Keratinocyte (primary cell): ENCODE results near the gene ITGA6. TPM values are rescaled to one million over a fixed set of nuclear protein-coding genes. Genes with fewer than 3 reads are reported as not detected.

Experiments used
- DNase-seq: peaks from one replicate; pipeline ENCODE4 v3.0.0-alpha.2; 2011; ENCODE audit warnings: low read depth, missing footprints, low spot score
- FAIRE-seq: peaks from 2 replicates; lab custom pipeline; 2011; peaks lifted over from hg19 to GRCh38; lab: Jason Lieb, UNC
- H2AFZ ChIP-seq: 2 replicates; pipeline ENCODE4 v1.6.0; 2012; ENCODE audit warnings: low read length, control low read depth, inconsistent platforms; ENCODE audit not compliant: control insufficient read depth
- H3K27ac ChIP-seq: 2 replicates; pipeline ENCODE4 v1.5.1; 2011; ENCODE audit warnings: low read length; ENCODE audit not compliant: control insufficient read depth, insufficient read depth
- H3K27me3 ChIP-seq: 3 replicates; pipeline ENCODE4 v1.6.0; 2011; ENCODE audit warnings: low read length; ENCODE audit not compliant: control insufficient read depth, insufficient read depth; ENCODE audit errors: extremely low read depth
- H3K36me3 ChIP-seq, 2 experiments: 2 replicates in 1 of 2; 3 replicates in 1 of 2; pipeline ENCODE4 v1.5.1; 2011; ENCODE audit warnings: low read length in 2 of 2, mild to moderate bottlenecking in 1 of 2; ENCODE audit not compliant: control insufficient read depth in 2 of 2, insufficient read depth in 2 of 2; ENCODE audit errors: extremely low read depth in 1 of 2
- H3K4me1 ChIP-seq: 3 replicates; pipeline ENCODE4 v1.5.1; 2011; ENCODE audit warnings: low read length; ENCODE audit not compliant: control insufficient read depth, insufficient read depth; ENCODE audit errors: extremely low read depth
- H3K4me2 ChIP-seq: 3 replicates; pipeline ENCODE4 v1.6.0; 2011; ENCODE audit warnings: low read depth, low read length; ENCODE audit not compliant: control insufficient read depth, insufficient read depth; ENCODE audit errors: extremely low read depth
- H3K4me3 ChIP-seq, 3 experiments: fragments of 200-600 bp in 1 of 3; sonication (generic) in 1 of 3; 2 replicates in 2 of 3; 3 replicates in 1 of 3; pipeline ENCODE4 v1.5.1; 2011 to 2016; ENCODE audit warnings: low read length in 3 of 3, mild to moderate bottlenecking in 3 of 3, control low read depth in 2 of 3, inconsistent platforms in 1 of 3, low read depth in 1 of 3, mixed read lengths in 1 of 3, mixed run types in 1 of 3, moderate library complexity in 1 of 3; ENCODE audit not compliant: control insufficient read depth in 2 of 3, insufficient read depth in 2 of 3; ENCODE audit errors: extremely low read depth in 1 of 3
- H3K79me2 ChIP-seq: 2 replicates; pipeline ENCODE4 v1.6.0; 2012; ENCODE audit warnings: low read length; ENCODE audit not compliant: control insufficient read depth, insufficient read depth
- H3K9ac ChIP-seq: 3 replicates; pipeline ENCODE4 v1.6.0; 2011; ENCODE audit warnings: low read length; ENCODE audit not compliant: control insufficient read depth, insufficient read depth; ENCODE audit errors: extremely low read depth
- H3K9me1 ChIP-seq: 3 replicates; pipeline ENCODE4 v1.6.0; 2011; ENCODE audit warnings: low read length; ENCODE audit not compliant: control insufficient read depth, insufficient read depth; ENCODE audit errors: extremely low read depth
- H3K9me3 ChIP-seq: 2 replicates; pipeline ENCODE4 v1.5.1; 2012; ENCODE audit warnings: low read depth, low read length; ENCODE audit not compliant: control insufficient read depth
- H4K20me1 ChIP-seq: 3 replicates; pipeline ENCODE4 v1.6.0; 2011; ENCODE audit warnings: low read length; ENCODE audit not compliant: control insufficient read depth, insufficient read depth; ENCODE audit errors: extremely low read depth
- EZH2 ChIP-seq: IDR thresholded peaks from one replicate; pipeline ENCODE4 v1.6.1; 2012; ENCODE audit warnings: inconsistent platforms, mild to moderate bottlenecking, low read length, moderate library complexity
- dilution Hi-C: fragments of 300-500 bp; cut with MboI; formaldehyde crosslinking; loops from one replicate; pipeline ENCODE4 v1.7.0; 2020; ENCODE audit warnings: low sequenced_read_pairs; ENCODE audit not compliant: extremely low pct_ligation_motif_present
- polyA plus RNA-seq, 5 experiments: library from polyadenylated mRNA; depleted of rRNA in 3 of 5; stranded (reverse) in 3 of 5; stranded (forward) in 1 of 5; unstranded in 1 of 5; fragments of >200 nt; gene quantifications; 1 replicate in 1 of 5; 2 replicates in 3 of 5; 3 replicates in 1 of 5; pipeline versions ENCODE4 v1.2.1 to v1.2.3, GENCODE V29; 2011 to 2012; ENCODE audit warnings: missing spikeins in 2 of 5, low read depth in 1 of 5, low replicate concordance in 1 of 5
- TF ChIP-seq, protein P1 (sequence below), 3 experiments: IDR thresholded peaks in 1 of 3; conservative IDR thresholded peaks in 1 of 3; optimal IDR thresholded peaks in 1 of 3; 2 replicates in 2 of 3; 3 replicates in 1 of 3; pipeline versions ENCODE3 to v1.5.1; 2011; ENCODE audit warnings: low read length in 3 of 3, mild to moderate bottlenecking in 3 of 3, moderate library complexity in 2 of 3, control low read depth in 1 of 3, inconsistent platforms in 1 of 3; ENCODE audit not compliant: insufficient read depth in 2 of 3; ENCODE audit errors: extremely low read depth in 1 of 3

Gene ITGA6
- polyA plus RNA-seq, 1 donor (not counting 4 experiments of a cell fraction or from before 2014, with no cell fraction given), result 441 TPM

DNA sequence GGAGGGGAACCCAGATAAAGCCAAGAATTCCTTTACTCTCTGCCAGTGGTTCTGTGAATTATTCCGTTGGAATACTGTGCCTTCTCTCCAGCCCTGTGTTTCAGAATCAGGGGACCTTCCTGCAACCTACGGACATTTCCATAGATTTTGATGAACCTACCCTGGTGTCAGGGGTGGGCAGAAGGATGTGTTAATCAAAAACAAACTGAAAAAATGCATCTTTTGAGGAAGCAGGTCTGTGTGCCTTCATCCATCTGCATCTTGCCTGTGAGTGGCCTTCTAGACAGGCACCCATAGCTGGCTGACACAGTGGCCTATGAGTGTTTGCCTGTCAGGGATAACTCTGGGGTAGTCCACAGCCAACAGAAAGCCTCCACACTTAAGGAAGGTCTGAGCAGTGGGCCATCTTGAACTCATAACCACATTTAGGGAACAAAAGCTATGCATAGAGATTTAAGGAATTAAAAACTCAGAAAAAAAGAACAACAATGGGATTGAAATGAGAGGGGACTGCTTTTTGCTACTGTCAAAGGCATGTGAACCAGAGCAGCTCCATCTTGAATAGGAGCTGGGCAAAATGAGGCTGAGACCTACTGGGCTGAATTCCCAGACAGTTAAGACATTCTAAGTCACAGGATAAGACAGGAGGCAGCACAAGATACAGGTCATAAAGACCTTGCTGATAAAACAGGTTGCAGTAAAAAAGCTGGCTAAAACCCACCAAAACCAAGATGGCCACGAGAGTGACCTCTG is 45.9 kb upstream of the ITGA6 start:
- Histone ChIP-seq H3K9me3 (peaks cover 2% of the 10 kb centered on the region), H4K20me1 (no peaks in the 10 kb centered on the region), H3K4me1 (no peaks in the 10 kb centered on the region), H3K79me2 (no peaks in the 10 kb centered on the region), H3K4me2 (no peak overlapping the region), H3K27me3 (no peaks in the 10 kb centered on the region), H3K9ac (no peak overlapping the region), H3K9me1 (no peaks in the 10 kb centered on the region), H2AFZ (no peak overlapping the region), H3K36me3 (no peaks in the 10 kb centered on the region), H3K4me3 (no peak overlapping the region), H3K27ac (no peak overlapping the region)
- FAIRE-seq (no peak), DNase-seq (no peak)
- dilution Hi-C loops, result no loop called here
- TF ChIP-seq, protein P1, sequence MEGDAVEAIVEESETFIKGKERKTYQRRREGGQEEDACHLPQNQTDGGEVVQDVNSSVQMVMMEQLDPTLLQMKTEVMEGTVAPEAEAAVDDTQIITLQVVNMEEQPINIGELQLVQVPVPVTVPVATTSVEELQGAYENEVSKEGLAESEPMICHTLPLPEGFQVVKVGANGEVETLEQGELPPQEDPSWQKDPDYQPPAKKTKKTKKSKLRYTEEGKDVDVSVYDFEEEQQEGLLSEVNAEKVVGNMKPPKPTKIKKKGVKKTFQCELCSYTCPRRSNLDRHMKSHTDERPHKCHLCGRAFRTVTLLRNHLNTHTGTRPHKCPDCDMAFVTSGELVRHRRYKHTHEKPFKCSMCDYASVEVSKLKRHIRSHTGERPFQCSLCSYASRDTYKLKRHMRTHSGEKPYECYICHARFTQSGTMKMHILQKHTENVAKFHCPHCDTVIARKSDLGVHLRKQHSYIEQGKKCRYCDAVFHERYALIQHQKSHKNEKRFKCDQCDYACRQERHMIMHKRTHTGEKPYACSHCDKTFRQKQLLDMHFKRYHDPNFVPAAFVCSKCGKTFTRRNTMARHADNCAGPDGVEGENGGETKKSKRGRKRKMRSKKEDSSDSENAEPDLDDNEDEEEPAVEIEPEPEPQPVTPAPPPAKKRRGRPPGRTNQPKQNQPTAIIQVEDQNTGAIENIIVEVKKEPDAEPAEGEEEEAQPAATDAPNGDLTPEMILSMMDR (optimal IDR thresholded peaks at IDR 0.05 in 1 of 3, IDR thresholded peaks at IDR 0.05 in 1 of 3, conservative IDR thresholded peaks at IDR 0.05 in 1 of 3; ENCODE audit: extremely low read depth in 1 of 3, insufficient read depth in 2 of 3, low read length in 3 of 3), result no peak
- TF ChIP-seq EZH2, result no peak

DNA sequence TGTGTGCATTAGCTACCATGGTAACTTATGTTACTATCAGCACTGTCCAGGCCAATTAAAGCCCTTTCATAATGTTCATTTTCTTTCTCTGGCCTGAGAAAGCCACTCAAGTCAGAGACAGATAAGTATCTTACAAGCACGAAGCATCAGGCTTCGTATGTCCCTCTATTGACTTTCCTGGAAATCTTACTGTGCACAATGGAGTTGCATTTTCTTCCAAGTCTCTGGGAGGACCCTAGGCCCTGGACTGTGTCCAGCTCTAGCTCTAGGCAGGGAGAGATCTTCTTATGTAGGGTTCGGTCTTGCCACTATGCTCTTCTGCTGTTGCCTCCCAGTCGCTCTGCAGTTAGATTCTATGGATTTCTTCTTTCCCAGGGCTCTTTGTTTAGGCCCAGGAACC is 40.0 kb upstream of the ITGA6 start:
- no peak overlapping the region for H2AFZ ChIP-seq
- no peaks in the 10 kb centered on the region for H3K27me3 ChIP-seq
- H3K79me2 ChIP-seq, result no peaks in the 10 kb centered on the region
- no peaks in the 10 kb centered on the region for H4K20me1 ChIP-seq
- H3K4me3 ChIP-seq, result no peak overlapping the region
- no peak for DNase-seq
- FAIRE-seq, result no peak
- H3K9me3 ChIP-seq, result no peaks in the 10 kb centered on the region
- H3K9me1 ChIP-seq, result no peaks in the 10 kb centered on the region
- H3K27ac ChIP-seq, result no peak overlapping the region
- H3K4me2 ChIP-seq, result no peak overlapping the region
- H3K9ac ChIP-seq, result no peak overlapping the region
- no peaks in the 10 kb centered on the region for H3K36me3 ChIP-seq
- no peak for TF ChIP-seq EZH2
- TF ChIP-seq, protein P1 (optimal IDR thresholded peaks at IDR 0.05 in 1 of 3, IDR thresholded peaks at IDR 0.05 in 1 of 3, conservative IDR thresholded peaks at IDR 0.05 in 1 of 3; ENCODE audit: extremely low read depth in 1 of 3, insufficient read depth in 2 of 3, low read length in 3 of 3), result no peak
- H3K4me1 ChIP-seq, result no peaks in the 10 kb centered on the region
- dilution Hi-C loops, result no loop called here
